Myocyte (in vitro differentiated cells): ENCODE data around the gene CEACAM5. TPM values are rescaled to one million over a fixed set of nuclear protein-coding genes. Genes with fewer than 3 reads are reported as not detected.

ENCODE experiments used
- DNase-seq: peaks from one replicate; pipeline ENCODE4 v3.0.0-alpha.2; 2012; ENCODE audit warnings: low read depth
- polyA plus RNA-seq: library from polyadenylated mRNA; unstranded; fragments of >200 nt; gene quantifications from one replicate; pipeline ENCODE4 v1.2.1, GENCODE V29; 2012; ENCODE audit warnings: missing spikeins
- total RNA-seq: library from RNA; depleted of rRNA; stranded (reverse); fragments of >200 nt; gene quantifications from 2 replicates; pipeline ENCODE4 v1.2.3, GENCODE V29; 2014

CEACAM5 gene
- total RNA-seq, result not detected in 2 replicates
- not detected for polyA plus RNA-seq

DNA sequence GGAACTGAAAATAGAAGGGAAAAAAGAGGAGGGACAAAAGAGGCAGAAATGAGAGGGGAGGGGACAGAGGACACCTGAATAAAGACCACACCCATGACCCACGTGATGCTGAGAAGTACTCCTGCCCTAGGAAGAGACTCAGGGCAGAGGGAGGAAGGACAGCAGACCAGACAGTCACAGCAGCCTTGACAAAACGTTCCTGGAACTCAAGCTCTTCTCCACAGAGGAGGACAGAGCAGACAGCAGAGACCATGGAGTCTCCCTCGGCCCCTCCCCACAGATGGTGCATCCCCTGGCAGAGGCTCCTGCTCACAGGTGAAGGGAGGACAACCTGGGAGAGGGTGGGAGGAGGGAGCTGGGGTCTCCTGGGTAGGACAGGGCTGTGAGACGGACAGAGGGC lies at the start of gene CEACAM5:
Gene CEACAM5 (plus strand): TSS at position 146 of the 400 bp plus-strand sequence. CDS start 106 bp downstream, at position 252.
- no peak for DNase-seq

GRCh38 chr19:41666075-41666474 lies 42.4 kb upstream of the CEACAM5 start:
- no peak for DNase-seq

DNA sequence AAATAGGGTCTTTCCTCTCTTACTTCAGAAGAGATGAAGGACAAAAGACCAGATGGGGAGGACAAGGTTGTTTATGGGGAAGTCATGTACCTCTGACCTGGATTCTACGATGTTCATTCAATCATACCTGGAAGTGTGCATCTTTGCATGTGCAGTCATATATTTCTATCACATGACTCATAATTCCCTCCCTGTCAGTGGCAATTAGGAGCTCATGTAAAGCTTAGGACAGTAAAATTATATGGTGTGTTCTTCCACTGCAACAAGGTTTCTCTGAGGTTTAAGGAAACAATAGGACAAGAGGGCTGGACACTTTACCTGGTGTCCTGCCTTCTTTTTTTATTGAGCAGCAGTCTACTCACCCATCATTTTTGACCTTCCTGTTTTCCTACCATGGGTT lies 40.1 kb upstream of the CEACAM5 start:
- DNase-seq, result no peak

GRCh38 chr19:41670755-41671154 lies 37.7 kb upstream of the CEACAM5 start:
- no peak for DNase-seq

DNA sequence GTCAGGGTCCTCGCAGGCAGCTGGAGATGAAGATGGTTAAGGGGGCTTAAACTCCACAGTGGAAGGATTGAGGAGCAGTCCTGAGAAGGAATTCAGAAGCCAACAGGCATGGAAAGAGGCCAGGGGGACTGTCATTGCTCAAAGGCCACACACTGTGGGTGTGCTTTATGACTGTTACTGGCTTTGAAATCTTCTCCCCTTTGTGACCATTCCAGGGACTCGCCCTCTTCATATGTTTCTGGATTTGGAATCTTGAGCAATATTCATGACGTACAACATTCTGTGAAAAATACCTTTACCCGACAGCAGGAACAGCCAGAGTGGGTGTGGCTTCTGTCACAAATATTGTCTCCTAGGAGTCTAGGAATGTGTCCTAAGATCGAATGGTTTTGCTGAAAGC lies 36.9 kb upstream of the CEACAM5 start:
- no peak for DNase-seq

DNA sequence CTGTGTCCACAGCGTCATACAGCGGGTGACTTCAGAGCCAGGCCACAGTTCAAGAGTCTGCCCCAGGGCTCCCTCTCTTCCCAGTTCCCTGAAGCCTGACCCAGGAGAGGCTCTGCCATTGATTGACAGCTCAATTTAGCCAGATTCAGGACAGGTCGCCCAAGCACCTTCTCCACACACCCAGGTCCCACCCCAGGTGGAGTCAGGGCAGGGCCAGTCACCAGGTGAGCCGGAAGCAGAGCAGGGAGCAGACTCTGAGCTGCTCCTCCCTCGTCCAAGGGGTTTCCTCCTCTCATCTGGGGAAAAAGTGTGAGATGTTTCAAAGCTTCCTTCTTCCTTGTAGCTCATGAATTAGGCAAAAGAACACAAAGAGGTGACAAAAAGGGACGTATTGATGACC lies 26.0 kb upstream of the CEACAM5 start:
- no peak for DNase-seq

- no peak for DNase-seq
Observed at GRCh38 chr19:41687419-41687818, 21.0 kb upstream of the CEACAM5 start.

DNA sequence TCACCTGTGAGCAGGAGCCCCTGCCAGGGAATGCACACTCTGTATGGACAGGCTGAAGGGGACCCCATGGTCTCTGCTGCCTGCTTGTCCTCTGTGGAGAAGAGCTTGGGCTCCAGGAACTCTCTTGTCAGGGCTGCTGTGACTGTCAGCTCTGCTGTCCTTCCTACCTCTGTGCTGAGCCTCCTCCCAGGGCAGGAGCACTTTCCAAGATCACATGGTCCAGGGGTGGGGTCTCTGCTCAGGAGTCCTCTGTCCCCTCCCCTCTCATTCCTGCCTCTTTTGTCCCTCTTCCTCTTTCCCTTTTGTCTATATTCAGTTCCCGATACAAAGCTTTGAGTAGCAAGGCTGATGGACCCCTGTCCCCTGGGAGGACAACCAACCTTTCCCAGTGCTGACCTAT lies 20.3 kb upstream of the CEACAM5 start, which contains the start of gene CEACAM7:
Gene CEACAM7 (minus strand): TSS at position 173 of the 400 bp plus-strand sequence. CDS start 105 bp downstream, at position 68.
- no peak for DNase-seq

DNA sequence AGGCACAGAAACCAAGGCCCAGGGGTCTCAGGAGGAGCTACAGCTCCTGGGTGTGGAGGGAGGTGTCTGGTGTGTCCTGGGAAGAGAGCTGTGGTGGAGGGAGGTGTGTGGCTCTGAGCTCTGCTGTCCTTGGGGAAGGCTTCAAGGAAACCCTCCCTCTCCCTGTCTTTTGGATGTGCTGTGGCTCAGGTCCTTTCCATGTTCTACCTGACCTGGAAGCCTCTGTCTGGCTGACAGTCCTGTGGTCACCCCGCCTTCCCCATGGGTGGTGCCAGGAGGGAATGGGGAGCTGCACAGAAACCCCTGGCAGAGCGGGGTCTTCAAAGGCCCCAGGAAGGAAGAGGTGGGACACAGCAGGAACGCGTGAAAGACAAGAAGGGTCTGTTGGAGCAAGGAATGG lies 19.7 kb upstream of the CEACAM5 start:
- DNase-seq, result no peak

DNA sequence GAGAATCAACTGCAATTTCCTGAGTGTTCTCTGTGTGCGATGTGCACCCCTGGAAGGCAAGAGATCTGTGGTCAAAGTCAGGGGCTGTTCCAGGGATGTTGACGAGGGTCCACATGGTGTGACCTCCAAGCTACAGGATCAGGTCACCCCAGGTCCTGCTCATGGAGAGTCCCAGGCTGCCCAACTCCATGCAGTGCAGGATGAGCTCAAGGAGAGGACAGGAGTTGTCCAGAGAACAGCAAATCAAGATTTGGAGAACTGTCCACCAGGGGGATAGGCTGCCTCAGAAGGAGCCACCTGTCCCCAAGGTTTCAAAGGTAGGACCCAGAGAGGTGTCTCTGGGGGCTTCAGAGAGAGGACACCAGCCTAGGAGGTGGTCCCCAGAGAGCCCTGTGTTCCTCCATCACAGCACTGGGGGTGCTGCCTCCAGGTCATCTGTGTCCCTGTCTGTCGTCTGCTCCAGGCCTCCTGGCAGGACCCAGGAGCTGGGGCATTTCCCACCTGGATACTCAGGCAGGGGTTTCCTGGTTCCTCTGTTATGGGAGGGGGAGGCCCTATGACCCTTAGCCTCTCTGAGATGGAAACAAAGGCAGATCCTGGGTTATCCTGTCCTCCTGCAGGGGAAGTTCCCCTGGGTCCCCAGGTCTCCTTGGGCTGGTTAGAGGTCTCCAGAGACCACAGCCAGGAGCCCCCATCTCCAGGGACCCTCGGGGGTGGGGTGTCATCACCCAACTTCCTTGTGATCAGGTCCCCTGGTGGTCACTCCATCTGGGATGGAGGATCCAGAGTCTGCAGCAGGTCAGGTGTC lies 18.2 kb upstream of the CEACAM5 start:
- DNase-seq, result no peak

DNA sequence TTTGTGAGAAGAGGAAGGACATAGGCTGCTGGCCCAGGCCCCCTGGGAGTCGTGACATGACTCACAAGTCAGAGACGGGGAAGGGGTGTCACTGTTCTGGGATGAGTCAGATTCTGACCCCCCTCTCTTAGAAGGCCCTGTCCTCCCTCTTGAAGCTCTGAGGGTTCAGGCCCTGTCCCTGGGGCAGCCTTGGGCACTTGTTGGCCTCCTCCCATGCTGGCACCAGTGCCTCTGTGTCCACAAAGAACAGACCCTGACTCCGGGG lies 17.7 kb upstream of the CEACAM5 start:
- DNase-seq, result no peak

DNA sequence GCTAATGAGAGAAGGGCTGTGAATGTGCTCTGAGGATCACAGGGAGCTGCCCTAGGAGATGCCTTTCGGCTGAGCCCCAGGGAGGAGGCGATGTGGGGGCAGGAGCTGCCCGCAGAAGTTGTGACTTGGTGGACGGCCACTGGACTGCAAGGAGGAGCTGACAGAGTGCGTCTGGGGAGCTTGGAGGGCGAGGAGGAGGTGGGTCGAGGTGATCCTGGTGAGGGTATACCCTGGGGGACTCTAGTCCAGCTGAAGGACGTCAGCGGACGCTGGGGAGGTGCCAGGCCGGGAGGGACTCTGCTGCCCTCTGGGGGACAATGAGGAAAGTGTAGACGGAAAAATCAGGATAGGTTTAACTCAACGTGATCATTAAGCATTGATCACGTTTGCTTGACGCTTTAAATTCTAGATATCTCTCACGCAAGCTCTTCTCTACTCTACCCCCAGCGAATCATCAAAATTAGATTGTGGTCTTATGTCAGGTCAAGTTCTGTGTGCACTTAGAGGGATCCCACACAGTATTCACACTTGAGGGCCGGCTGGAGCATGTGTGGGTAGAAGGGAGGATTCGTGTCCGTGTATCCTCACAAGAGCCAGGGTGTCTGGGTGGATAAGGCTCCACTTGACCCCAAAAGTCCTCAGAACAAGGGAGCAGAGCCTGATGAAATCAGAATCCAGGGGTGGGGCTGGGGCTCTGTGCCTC lies 17.0 kb upstream of the CEACAM5 start:
- no peak for DNase-seq

- no peak for DNase-seq
Observed at GRCh38 chr19:41694196-41694595, 14.2 kb upstream of the CEACAM5 start.

DNA sequence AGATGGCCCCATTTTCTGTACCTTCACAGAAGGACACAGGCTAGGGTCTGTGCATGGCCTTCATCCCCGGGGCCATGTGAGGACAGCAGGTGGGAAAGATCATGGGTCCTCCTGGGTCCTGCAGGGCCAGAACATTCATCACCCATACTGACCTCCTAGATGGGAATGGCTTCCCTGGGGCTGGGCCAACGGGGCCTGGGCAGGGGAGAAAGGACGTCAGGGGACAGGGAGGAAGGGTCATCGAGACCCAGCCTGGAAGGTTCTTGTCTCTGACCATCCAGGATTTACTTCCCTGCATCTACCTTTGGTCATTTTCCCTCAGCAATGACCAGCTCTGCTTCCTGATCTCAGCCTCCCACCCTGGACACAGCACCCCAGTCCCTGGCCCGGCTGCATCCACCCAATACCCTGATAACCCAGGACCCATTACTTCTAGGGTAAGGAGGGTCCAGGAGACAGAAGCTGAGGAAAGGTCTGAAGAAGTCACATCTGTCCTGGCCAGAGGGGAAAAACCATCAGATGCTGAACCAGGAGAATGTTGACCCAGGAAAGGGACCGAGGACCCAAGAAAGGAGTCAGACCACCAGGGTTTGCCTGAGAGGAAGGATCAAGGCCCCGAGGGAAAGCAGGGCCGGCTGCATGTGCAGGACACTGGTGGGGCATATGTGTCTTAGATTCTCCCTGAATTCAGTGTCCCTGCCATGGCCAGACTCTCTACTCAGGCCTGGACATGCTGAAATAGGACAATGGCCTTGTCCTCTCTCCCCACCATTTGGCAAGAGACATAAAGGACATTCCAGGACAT lies 13.4 kb upstream of the CEACAM5 start:
- DNase-seq, result no peak

GRCh38 chr19:41695745-41696144 lies 12.7 kb upstream of the CEACAM5 start:
- no peak for DNase-seq

DNA sequence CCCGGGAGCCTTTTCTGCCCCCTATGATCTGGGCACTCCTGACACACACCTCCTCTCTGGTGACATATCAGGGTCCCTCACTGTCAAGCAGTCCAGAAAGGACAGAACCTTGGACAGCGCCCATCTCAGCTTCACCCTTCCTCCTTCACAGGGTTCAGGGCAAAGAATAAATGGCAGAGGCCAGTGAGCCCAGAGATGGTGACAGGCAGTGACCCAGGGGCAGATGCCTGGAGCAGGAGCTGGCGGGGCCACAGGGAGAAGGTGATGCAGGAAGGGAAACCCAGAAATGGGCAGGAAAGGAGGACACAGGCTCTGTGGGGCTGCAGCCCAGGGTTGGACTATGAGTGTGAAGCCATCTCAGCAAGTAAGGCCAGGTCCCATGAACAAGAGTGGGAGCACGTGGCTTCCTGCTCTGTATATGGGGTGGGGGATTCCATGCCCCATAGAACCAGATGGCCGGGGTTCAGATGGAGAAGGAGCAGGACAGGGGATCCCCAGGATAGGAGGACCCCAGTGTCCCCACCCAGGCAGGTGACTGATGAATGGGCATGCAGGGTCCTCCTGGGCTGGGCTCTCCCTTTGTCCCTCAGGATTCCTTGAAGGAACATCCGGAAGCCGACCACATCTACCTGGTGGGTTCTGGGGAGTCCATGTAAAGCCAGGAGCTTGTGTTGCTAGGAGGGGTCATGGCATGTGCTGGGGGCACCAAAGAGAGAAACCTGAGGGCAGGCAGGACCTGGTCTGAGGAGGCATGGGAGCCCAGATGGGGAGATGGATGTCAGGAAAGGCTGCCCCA lies 11.8 kb upstream of the CEACAM5 start:
- peak; percentile 40 for DNase-seq

GRCh38 chr19:41697198-41697855 lies 11.1 kb upstream of the CEACAM5 start:
- DNase-seq, result no peak

- DNase-seq, result no peak
Observed at GRCh38 chr19:41698746-41699230, 9.6 kb upstream of the CEACAM5 start.

GRCh38 chr19:41699231-41699967 lies 9.0 kb upstream of the CEACAM5 start:
- DNase-seq, result no peak

GRCh38 chr19:41699968-41700323 lies 8.5 kb upstream of the CEACAM5 start:
- DNase-seq, result no peak
